NCI-H524 treated with DMSO at 0.1 percent for 48 hours (cell line): ENCODE data around the gene PARD6G.

Experiments used
- DNase-seq: peaks from one replicate; lab custom pipeline; 2025; lab: John Stamatoyannopoulos, UW

Gene PARD6G

GRCh38 chr18:80147037-80147417 lies 100.3 kb downstream of the PARD6G start:
- no peak for DNase-seq

- no peak for DNase-seq
Observed at GRCh38 chr18:80145196-80145804, 102.0 kb downstream of the PARD6G start.

GRCh38 chr18:80143881-80144280 lies 103.4 kb downstream of the PARD6G start:
- no peak for DNase-seq

- no peak for DNase-seq
Observed at GRCh38 chr18:80140455-80140985, 106.8 kb downstream of the PARD6G start.

GRCh38 chr18:80137976-80138375 lies 109.3 kb downstream of the PARD6G start:
- DNase-seq: no peak

GRCh38 chr18:80137137-80137536 lies 110.2 kb downstream of the PARD6G start:
- no peak for DNase-seq

- DNase-seq: no peak
Observed at GRCh38 chr18:80136679-80137078, 110.6 kb downstream of the PARD6G start.

- DNase-seq: no peak
Observed at GRCh38 chr18:80135136-80135535, 112.2 kb downstream of the PARD6G start.

- DNase-seq: no peak
Observed at GRCh38 chr18:80133124-80133523, 114.2 kb downstream of the PARD6G start.

GRCh38 chr18:80132180-80132812 lies 115.0 kb downstream of the PARD6G start:
- no peak for DNase-seq

- no peak for DNase-seq
Observed at GRCh38 chr18:80130555-80130954, 116.8 kb downstream of the PARD6G start.

- DNase-seq: no peak
Observed at GRCh38 chr18:80129672-80130367, 117.5 kb downstream of the PARD6G start.

GRCh38 chr18:80127635-80128034 lies 119.7 kb downstream of the PARD6G start:
- no peak for DNase-seq

- DNase-seq: no peak
Observed at GRCh38 chr18:80126797-80127196, 120.5 kb downstream of the PARD6G start.

GRCh38 chr18:80124131-80124530 lies 123.2 kb downstream of the PARD6G start:
- DNase-seq: no peak

- no peak for DNase-seq
Observed at GRCh38 chr18:80120932-80121331, 126.4 kb downstream of the PARD6G start.

- no peak for DNase-seq
Observed at GRCh38 chr18:80119111-80119510, 128.2 kb downstream of the PARD6G start.

- no peak for DNase-seq
Observed at GRCh38 chr18:80115035-80115434, 132.3 kb downstream of the PARD6G start.

GRCh38 chr18:80112624-80113248 lies 134.6 kb downstream of the PARD6G start:
- no peak for DNase-seq

GRCh38 chr18:80109676-80110078 lies 137.6 kb downstream of the PARD6G start:
- no peak for DNase-seq

GRCh38 chr18:80108739-80109675 lies 138.3 kb downstream of the PARD6G start, which contains the start of gene ADNP2:
TSS of gene ADNP2 (plus strand) at chr18:80109262. CDS start at chr18:80117543, 8,281 bp downstream.
- DNase-seq: peak; percentile 85
